HS-5 (cell line): ENCODE results near the gene PRR33.
"Not testable (repeated sequence)": the region's sequence is repeated elsewhere in the genome, so short reads cannot be mapped to it uniquely, and the experiment has no call there.

Experiments
- DNase-seq: peaks from one replicate; pipeline ENCODE4 v3.0.0-alpha.2; 2012; ENCODE audit warnings: low read depth

PRR33 gene

DNA sequence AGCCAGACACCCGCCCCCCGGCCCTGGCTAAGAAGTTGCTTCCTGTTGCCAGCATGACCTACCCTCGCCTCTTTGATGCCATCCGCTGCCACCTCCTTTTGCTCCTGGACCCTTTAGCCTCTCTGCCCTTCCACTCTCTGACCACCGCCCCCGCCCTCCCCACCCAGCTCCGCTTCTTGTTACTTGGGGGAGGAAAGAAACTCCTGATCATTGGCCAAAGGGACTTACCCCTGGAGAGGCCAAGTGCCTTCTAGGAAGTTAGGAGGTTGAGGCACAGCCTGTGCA, at the start of gene PRR33:
Gene PRR33, minus strand, starts transcription at position 65 of the 285 bp plus-strand sequence. CDS start 1,311 bp downstream, outside the sequence.
- DNase-seq = no peak

DNA sequence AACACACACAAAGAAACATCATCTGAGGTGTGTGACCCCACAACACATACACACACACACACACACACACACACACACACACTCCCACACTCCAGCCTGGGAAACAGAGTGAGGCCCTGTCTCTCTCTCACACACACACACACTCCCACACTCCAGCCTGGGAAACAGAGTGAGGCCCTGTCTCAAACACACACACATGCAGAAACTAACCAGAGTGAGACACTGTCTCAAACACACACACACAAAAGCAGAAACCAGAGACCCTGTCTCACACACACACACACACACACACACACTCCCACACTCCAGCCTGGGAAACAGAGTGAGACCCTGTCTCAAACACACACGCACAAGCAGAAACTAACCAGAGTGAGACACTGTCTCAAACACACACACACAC, 48.1 kb upstream of the PRR33 start:
- not testable (repeated sequence) for DNase-seq

DNA sequence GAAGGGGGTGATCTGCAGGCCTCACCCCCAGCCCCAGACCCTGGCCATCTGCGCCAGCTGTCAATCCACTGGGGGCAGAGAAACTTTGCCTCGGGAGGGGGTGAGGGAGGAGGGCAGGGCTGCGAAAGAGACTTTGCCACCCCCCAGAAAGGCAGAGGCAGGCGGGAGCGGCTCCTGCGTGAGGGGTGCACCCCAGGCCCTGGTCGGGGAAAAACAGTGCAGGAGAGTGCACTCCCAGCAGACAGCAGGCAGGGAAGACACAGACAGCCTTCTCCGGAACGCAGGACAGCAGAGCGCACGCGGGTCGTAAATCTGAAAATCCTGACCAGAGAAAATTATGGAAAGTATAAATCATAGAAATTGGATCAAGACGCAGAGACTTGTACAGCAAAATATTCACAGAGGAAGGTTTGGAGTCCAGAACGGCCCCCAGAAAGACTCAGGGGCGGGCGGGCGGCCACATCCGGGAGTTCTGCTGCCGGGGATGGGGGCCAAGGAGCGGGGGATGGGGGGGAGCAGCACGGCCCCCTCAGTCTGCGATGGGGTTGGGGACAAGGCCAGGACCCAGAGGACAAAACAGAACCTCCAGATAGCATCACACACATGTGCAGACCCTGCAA, 47.4 kb upstream of the PRR33 start:
- no peak for DNase-seq

GRCh38 chr11:1938343-1939005, 46.8 kb upstream of the PRR33 start:
- no peak for DNase-seq

- no peak for DNase-seq
Measured at GRCh38 chr11:1937616-1938342, 46.1 kb upstream of the PRR33 start.

DNA sequence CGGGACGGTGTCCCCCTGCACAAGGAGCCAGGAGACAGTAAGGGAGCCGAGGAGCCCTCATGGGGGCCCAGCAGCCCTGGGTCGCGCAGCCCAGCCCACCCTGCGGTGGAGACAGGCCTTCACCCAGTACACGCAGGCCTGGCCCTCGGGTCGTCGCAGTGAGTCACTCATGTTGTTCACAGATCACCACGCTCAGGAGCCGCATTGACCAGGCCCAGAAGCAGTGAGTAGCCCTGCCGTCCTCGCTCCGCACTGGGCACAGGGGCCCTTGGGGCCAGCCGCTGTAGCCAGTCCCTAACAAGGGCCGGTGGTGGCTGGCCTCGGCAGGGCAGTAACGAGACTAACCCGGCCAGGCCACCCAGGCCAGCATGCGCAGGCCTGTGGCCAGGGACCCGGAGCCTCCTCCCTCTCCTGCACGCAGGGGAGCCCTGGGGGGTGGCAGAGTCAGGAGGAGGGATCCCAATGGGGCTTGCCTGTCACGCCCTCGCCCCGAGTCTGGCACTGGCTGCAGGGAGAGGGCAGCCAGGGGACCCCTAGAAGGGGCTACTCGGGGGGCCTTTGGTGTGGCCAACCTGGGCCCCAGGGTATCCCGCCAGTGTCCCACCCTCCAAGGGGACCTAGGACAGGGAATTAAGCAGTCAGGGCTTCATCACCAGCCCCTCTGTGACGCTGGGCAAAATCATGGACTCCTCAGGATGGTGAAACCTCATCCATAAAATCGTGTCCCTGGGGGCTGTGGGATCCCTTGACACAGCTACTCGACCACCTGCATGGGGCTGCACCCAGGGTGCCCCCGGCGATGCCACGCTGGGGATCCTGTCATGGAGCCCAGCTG, 45.3 kb upstream of the PRR33 start:
- DNase-seq = no peak

- DNase-seq = no peak
Measured at GRCh38 chr11:1936072-1936780, 44.5 kb upstream of the PRR33 start.

DNA sequence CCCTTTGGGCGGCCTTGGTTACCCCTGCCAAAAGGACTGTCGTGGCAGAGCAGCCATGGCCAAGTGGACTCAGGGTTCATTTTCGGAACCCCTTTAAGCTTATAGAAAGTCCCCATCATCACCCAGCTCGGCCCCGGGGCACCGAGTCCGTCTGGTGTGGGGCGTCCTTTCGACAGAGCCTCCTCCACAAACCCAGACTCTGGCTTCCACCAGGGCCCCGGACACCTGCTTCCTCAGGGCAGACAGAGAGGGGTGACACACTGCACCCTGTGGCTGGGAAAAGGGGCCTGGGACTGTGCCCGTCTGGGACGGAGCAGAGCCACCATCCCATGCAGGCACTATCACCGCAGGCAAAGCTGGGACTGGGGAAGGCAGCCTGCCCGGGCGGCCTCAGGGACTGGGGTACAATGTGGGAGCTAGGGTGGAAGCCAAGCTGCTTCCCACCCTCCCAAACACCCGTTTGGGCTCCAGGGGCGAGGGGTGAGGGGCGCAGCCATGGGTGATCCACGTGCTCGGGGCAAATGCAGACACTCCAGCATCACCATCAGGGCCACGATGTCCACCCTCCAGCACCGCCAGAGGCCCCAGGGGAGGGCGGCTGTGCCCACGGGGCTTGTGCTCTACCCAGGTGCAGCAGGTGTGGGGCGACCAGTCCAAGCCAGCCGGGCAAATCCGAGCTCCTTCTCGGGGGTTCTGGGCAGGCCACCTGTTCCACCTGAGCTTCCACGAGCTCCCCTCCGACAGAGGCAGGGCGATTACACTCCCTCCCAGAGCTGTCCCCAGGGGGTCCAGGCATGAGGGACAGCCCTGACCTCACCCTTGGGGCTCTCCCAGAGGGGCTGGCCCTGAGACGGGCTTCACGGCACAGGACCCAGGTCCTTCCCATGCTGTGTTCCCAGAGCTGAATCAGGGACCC, 43.7 kb upstream of the PRR33 start:
- DNase-seq = no peak

- DNase-seq = no peak
Measured at GRCh38 chr11:1934335-1935155, 42.9 kb upstream of the PRR33 start.

DNA sequence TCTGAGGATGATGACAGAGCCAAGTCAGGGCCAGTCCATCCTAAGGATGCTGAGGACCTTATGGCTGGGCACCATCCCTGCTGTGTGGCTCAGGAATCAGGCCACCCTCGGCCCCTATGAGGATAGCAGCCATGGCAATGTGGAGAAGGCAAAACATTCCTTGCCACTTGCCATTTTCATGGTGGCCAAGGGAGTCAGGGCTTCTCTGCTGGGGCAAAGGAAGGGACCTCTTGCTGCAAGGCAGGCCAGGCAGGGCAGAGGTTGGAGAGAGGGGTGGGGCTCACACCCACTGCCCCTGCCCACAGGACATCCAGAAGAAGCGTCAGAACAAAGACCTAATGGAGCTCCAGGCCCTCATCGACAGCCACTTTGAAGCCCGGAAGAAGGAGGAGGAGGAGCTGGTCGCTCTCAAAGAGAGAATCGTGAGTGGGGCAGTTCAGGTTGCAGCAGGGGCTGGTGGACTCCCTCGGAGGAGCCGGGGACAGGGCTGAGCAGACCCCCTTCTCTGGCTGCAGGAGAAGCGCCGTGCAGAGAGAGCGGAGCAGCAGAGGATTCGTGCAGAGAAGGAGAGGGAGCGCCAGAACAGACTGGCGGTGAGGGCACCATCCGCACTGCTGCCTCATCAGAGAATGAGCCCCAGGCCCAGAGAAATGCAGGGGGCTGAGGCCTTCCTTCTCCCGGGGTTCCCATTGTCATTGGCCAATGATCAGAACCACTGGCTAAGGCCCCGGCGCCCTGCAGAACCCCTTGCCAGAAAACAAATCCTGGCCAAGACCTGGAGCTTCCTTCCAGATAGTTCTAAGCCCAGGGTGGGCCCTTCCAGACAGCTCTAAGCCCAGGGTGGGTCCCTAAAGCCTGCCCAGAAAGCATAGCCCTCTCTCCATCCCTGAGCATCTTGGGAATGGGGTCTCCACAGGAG, 42.0 kb upstream of the PRR33 start:
- DNase-seq = no peak

- no peak for DNase-seq
Measured at GRCh38 chr11:1932681-1933080, 41.0 kb upstream of the PRR33 start.

DNA sequence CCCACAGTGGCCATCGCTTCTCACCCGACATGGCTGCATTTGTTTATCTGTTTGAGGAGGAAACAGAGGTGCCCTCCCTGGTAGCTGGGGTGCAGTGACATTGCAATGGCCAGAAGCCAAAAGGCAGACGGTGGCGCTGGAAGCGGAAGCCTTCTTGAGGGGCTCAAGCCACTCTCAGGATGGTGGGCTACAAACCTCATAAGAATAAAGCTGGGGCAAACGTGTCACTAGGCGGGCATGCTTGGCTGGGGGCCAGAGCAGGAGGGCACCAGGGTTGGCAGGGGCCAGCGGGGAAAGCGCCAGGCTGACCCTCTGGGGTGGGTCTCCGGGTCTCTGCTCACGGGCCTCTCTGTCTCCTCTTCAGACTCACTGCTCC, 40.4 kb upstream of the PRR33 start:
- DNase-seq = no peak

DNA sequence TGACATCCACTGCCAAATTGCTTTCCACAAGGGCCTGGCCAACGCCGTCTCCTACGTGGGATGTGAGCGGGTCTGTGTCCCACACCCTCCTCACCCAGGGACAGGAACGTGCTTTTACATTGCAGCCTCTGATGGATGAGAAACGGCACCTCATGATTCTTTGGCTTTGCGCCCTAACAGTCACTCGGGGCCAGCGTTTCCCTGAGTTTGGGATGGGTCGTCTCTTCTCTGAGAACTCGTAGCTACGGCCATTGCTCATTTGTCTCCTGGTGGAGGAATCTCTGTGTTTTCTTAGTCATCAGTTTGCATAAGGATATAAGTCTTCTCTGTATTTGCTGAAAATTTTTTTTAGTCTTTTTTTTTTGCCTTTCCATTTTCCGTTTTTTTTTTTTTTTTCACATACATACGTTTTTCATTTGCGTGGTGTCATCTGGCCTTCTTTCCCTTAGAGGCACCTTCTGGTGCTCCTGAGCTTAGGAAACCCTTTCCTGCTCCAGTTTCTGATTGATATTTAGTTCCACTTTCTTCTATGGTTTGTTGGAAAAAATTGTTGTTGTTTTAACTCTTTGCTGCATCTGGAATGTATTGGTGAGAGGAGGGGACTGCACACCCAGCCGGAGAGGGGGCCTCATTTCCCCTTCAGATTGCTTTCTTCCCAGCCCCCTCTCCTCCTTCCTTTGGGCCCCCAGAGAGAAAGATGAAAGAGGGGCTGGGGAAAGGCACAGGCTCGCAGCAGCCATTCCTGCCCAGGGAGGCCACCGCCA, 39.8 kb upstream of the PRR33 start:
- no peak for DNase-seq

DNA sequence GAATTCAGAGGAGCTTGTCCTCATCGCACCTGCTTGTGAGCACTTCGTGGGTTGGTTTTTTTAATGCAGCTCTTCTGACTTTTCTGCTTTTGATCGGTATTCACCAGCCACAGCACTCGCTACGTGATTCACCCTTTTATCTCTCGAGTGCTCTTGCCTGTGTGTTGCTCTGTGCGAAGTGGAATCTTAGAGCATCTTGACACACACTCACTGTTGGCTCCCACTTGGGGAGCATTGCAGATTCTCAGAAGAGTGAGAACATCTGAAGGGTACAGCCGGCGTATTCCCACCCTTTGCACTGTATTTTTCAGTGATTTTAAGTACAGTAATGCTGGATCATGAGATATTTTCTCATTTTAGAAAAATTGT, 38.8 kb upstream of the PRR33 start:
- DNase-seq = no peak

DNA sequence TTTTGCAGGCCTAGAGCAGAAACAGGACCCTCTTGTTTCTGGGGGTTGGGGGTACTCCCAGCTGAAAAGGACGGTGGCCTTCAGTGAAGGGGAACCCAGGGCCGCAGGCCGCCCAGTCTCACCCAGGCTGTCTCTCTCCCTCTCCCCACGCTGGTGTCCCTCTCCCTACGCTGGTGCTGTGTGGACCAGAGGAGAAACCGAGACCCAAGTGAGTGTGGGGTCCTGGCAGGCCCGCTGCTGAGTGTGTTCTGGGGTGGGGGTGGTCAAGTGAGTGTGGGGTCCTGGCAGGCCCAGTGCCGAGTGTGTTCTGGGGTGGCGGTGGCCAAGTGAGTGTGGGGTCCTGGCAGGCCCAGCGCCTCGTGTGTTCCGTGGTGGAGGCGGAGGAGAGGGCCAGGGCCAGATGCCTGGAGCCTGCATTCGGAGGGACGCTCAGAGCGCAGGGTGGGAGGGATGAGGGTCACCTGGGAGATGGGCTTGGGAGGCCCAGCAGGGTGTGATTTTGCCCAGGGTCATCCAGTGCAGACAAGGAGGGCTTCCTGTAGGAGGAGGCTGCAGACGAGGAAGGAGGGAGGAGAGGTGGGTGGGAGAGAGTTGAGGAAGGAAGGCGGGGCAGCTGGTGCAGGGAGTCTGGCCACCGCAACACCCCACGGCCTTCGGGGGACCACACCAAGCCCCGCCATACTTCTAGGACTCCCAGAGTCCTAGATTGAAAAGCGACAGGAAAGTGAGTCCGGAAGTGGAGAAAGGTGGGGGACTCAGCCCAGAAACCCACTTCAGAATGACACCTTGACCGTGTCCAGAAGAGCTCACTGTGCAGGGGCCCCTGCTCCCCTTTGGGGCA, 38.1 kb upstream of the PRR33 start:
- DNase-seq = no peak

- DNase-seq = no peak
Measured at GRCh38 chr11:1928891-1929541, 37.3 kb upstream of the PRR33 start.

GRCh38 chr11:1928470-1928890, 36.8 kb upstream of the PRR33 start:
- DNase-seq = no peak
